WTC11 (cell line): ENCODE data around the gene R3HDM4. TPM values are rescaled to one million over a fixed set of nuclear protein-coding genes. Genes with fewer than 3 reads are reported as not detected.
A peak's percentile ranks its signal among the peaks of the same experiment; 100 is the strongest.

Experiments used
- ATAC-seq: fragments of 200-7000 bp; cut with Tn5 transposase; 2 replicates; pipeline ENCODE4 v1.10.0; 2021; ENCODE audit warnings: mild to moderate bottlenecking, moderate library complexity
- CTCF ChIA-PET: fragments of 300-600 bp; sonication (Branson Sonifier 250); formaldehyde crosslinking; loops from one replicate; lab custom pipeline; 2021; ENCODE audit warnings: antibody characterized with exemption; lab: Charles Lee
- POLR2A ChIA-PET: fragments of 350-600 bp; sonication (Branson Sonifier 250); formaldehyde crosslinking; loops from one replicate; lab custom pipeline; 2021; ENCODE audit warnings: antibody characterized with exemption; lab: Charles Lee
- DNase-seq: peaks from one replicate; pipeline ENCODE4 v3.0.0; 2021; ENCODE audit warnings: low spot score
- H3K27ac Mint-ChIP-seq: 2 replicates; pipeline ENCODE4 v1.8.0; 2021; ENCODE audit warnings: mixed read lengths
- H3K27me3 Mint-ChIP-seq: 2 replicates; pipeline ENCODE4 v1.8.0; 2021; ENCODE audit warnings: low read depth, mild to moderate bottlenecking, moderate library complexity, mixed read lengths
- H3K36me3 Mint-ChIP-seq: 2 replicates; pipeline ENCODE4 v1.8.0; 2021; ENCODE audit warnings: mixed read lengths
- H3K4me1 Mint-ChIP-seq: 2 replicates; pipeline ENCODE4 v1.8.0; 2022; ENCODE audit warnings: mixed read lengths
- H3K4me3 Mint-ChIP-seq: 2 replicates; pipeline ENCODE4 v1.8.0; 2021; ENCODE audit warnings: mild to moderate bottlenecking, moderate library complexity, mixed read lengths
- H3K9me3 Mint-ChIP-seq: 2 replicates; pipeline ENCODE4 v1.8.0; 2021; ENCODE audit warnings: mixed read lengths
- AFF4 ChIP-seq: sonication (generic); formaldehyde crosslinking; IDR thresholded peaks from 2 replicates; pipeline ENCODE4 v1.8.1; 2023; ENCODE audit warnings: mild to moderate bottlenecking, missing genetic modification reagents, borderline replicate concordance
- ARID4B ChIP-seq: sonication (generic); formaldehyde crosslinking; IDR thresholded peaks from 2 replicates; pipeline ENCODE4 v1.8.0; 2023; ENCODE audit warnings: missing genetic modification reagents, mild to moderate bottlenecking, borderline replicate concordance
- CBFB ChIP-seq: sonication (generic); formaldehyde crosslinking; IDR thresholded peaks from 2 replicates; pipeline ENCODE4 v1.8.1; 2022; ENCODE audit warnings: mild to moderate bottlenecking, low read depth, missing genetic modification reagents
- CDX4 ChIP-seq: fragments of 250-450 bp; sonication (Bioruptor Pico); IDR thresholded peaks from 2 replicates; pipeline ENCODE4 v1.9.0; 2021; ENCODE audit warnings: moderate library complexity, mild to moderate bottlenecking, inconsistent platforms, borderline replicate concordance
- EMX1 ChIP-seq: fragments of 250-450 bp; sonication (Bioruptor Pico); IDR thresholded peaks from 2 replicates; pipeline ENCODE4 v1.8.0; 2021; ENCODE audit warnings: mild to moderate bottlenecking
- FOXP1 ChIP-seq: sonication (generic); formaldehyde crosslinking; IDR thresholded peaks from 2 replicates; pipeline ENCODE4 v1.8.0; 2022; ENCODE audit warnings: missing genetic modification reagents, mild to moderate bottlenecking, moderate library complexity, borderline replicate concordance
- GABPB1 ChIP-seq: sonication (generic); formaldehyde crosslinking; IDR thresholded peaks from 2 replicates; pipeline ENCODE4 v1.8.1; 2023; ENCODE audit warnings: mild to moderate bottlenecking, missing genetic modification reagents
- HMGA2 ChIP-seq: fragments of 250-450 bp; sonication (Bioruptor Pico); IDR thresholded peaks from 2 replicates; pipeline ENCODE4 v1.4.0; 2021; ENCODE audit warnings: mild to moderate bottlenecking, moderate library complexity
- IRF1 ChIP-seq: sonication (generic); formaldehyde crosslinking; IDR thresholded peaks from 2 replicates; pipeline ENCODE4 v1.8.0; 2023; ENCODE audit warnings: missing genetic modification reagents
- SMAD3 ChIP-seq: sonication (generic); formaldehyde crosslinking; IDR thresholded peaks from 2 replicates; pipeline ENCODE4 v1.8.0; 2022; ENCODE audit warnings: missing genetic modification reagents, mild to moderate bottlenecking, borderline replicate concordance
- STAT6 ChIP-seq: sonication (generic); formaldehyde crosslinking; conservative IDR thresholded peaks from 2 replicates; pipeline ENCODE4 v1.8.1; 2023; ENCODE audit warnings: mild to moderate bottlenecking, low read depth, missing genetic modification reagents, moderate library complexity
- ZNF423 ChIP-seq: fragments of 250-450 bp; sonication (Bioruptor Pico); IDR thresholded peaks from 2 replicates; pipeline ENCODE4 v2.1.2; 2022; ENCODE audit warnings: mild to moderate bottlenecking, moderate library complexity
- ZNF425 ChIP-seq: fragments of 250-450 bp; sonication (Bioruptor Pico); conservative IDR thresholded peaks from 2 replicates; pipeline ENCODE4 v1.9.0; 2021; ENCODE audit warnings: mild to moderate bottlenecking
- total RNA-seq: library from RNA; stranded (reverse); gene quantifications from 3 replicates; pipeline ENCODE4 v1.2.3, GENCODE V29; 2021

The R3HDM4 gene
- total RNA-seq, 1 experiment from 2014 or later: 99.5 TPM

- TF ChIP-seq ARID4B (CRISPR knock-in tag) (no peak), IRF1 (CRISPR knock-in tag) (no peak), AFF4 (CRISPR knock-in tag) (no peak), HMGA2 (no peak), CDX4 (no peak), FOXP1 (CRISPR knock-in tag) (no peak), EMX1 (CRISPR knock-in tag) (no peak)
Observed at GRCh38 chr19:868458-869244, 44.4 kb downstream of the R3HDM4 start (continued).

GRCh38 chr19:867855-868457, 45.1 kb downstream of the R3HDM4 start:
- Mint-ChIP-seq H3K27me3 (peaks cover 5% of the 10 kb centered on the region; the same call in 1 of the 2 replicates), H3K36me3 (peaks cover 12% of the 10 kb centered on the region), H3K4me1 (peaks cover 5% of the 10 kb centered on the region), H3K4me3 (no peak overlapping the region), H3K9me3 (no peaks in the 10 kb centered on the region), H3K27ac (peak overlapping the region; percentile 60; the same call in 1 of the 2 replicates)
- no peak for DNase-seq
- ChIA-PET POLR2A (interaction anchor here (0.7 kb wide), 1 partner anchor 54 kb away, joined by 3 read pairs; no protein-coding TSS in a partner anchor), CTCF (interaction anchor here (1.0 to 2.6 kb wide), 2 partner anchors 11 to 123 kb away, joined by 3 to 11 read pairs; no protein-coding TSS in a partner anchor)
- no peak for ATAC-seq
- TF ChIP-seq STAT6: no peak
- no peak for TF ChIP-seq SMAD3 (CRISPR knock-in tag)
- no peak for TF ChIP-seq GABPB1 (CRISPR knock-in tag)
- TF ChIP-seq ZNF425 (CRISPR knock-in tag): no peak
- no peak for TF ChIP-seq CBFB
- no peak for TF ChIP-seq AFF4 (CRISPR knock-in tag)
- TF ChIP-seq ZNF423 (CRISPR knock-in tag): no peak
